ENCODE measurements around the gene PTRHD1.

PTRHD1 gene

GRCh38 chr2:24820598-24821432 is 27.6 kb upstream of the PTRHD1 start:
- Histone ChIP-seq H3K4me3 (ENCODE audit: low read length in 2 of 2) (no peak overlapping the region), H3K27ac (ENCODE audit: low read length) (no peak overlapping the region), H3K4me1 (ENCODE audit: control insufficient read depth, insufficient read depth, low read length) (no peaks in the 10 kb centered on the region), H3K27me3 (ENCODE audit: control insufficient read depth in 1 of 2, insufficient read depth in 2 of 2, low read length in 2 of 2) (no peaks in the 10 kb centered on the region), H3K9me3 (ENCODE audit: control insufficient read depth in 2 of 2, low read length in 2 of 2) (no peaks in the 10 kb centered on the region), H3K36me3 (ENCODE audit: control insufficient read depth in 2 of 2, insufficient read depth in 2 of 2, low read length in 2 of 2) (peaks cover 3 to 12% of the 10 kb centered on the region in 2 donors), H3K9ac (ENCODE audit: low read length in 2 of 2) (no peak overlapping the region)

DNA sequence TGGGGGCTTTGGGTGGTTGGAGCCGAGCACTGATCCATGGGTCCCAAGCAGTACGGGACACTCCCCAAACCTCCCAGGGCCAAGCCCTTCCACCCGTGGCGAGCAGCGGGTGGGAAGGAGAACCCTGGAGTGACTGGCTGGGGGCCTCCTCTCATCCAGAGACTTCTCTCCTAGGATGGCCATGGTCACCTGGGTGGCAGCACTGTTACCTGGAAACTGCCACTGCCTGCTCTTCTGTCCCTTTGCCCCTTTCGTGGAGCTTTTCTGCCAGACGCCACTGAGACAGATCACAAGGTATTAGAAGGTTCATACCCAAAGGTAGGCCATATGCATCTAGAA is 27.0 kb upstream of the PTRHD1 start:
- H3K4me1 ChIP-seq (ENCODE audit: control insufficient read depth, insufficient read depth, low read length), result no peaks in the 10 kb centered on the region
- H3K27ac ChIP-seq (ENCODE audit: low read length), result no peak overlapping the region
- H3K36me3 ChIP-seq (ENCODE audit: control insufficient read depth in 2 of 2, insufficient read depth in 2 of 2, low read length in 2 of 2), result peaks cover 3 to 13% of the 10 kb centered on the region in 2 donors
- no peak overlapping the region for H3K9ac ChIP-seq (ENCODE audit: low read length in 2 of 2)
- no peak overlapping the region for H3K4me3 ChIP-seq (ENCODE audit: low read length in 2 of 2)
- H3K27me3 ChIP-seq (ENCODE audit: control insufficient read depth in 1 of 2, insufficient read depth in 2 of 2, low read length in 2 of 2), result no peaks in the 10 kb centered on the region
- no peaks in the 10 kb centered on the region for H3K9me3 ChIP-seq (ENCODE audit: control insufficient read depth in 2 of 2, low read length in 2 of 2)

- Histone ChIP-seq H3K9ac (ENCODE audit: low read length in 2 of 2) (no peak overlapping the region), H3K9me3 (ENCODE audit: control insufficient read depth in 2 of 2, low read length in 2 of 2) (no peaks in the 10 kb centered on the region), H3K27ac (ENCODE audit: low read length) (no peak overlapping the region), H3K36me3 (ENCODE audit: control insufficient read depth in 2 of 2, insufficient read depth in 2 of 2, low read length in 2 of 2) (peaks cover 3 to 13% of the 10 kb centered on the region in 2 donors), H3K27me3 (ENCODE audit: control insufficient read depth in 1 of 2, insufficient read depth in 2 of 2, low read length in 2 of 2) (no peaks in the 10 kb centered on the region), H3K4me1 (ENCODE audit: control insufficient read depth, insufficient read depth, low read length) (no peaks in the 10 kb centered on the region), H3K4me3 (ENCODE audit: low read length in 2 of 2) (no peak overlapping the region)
These were observed 26.4 kb upstream of the PTRHD1 start for GRCh38 chr2:24819442-24820174.

GRCh38 chr2:24818721-24819167 is 25.6 kb upstream of the PTRHD1 start:
- no peaks in the 10 kb centered on the region for H3K9me3 ChIP-seq (ENCODE audit: control insufficient read depth in 2 of 2, low read length in 2 of 2)
- no peak overlapping the region for H3K9ac ChIP-seq (ENCODE audit: low read length in 2 of 2)
- H3K27ac ChIP-seq (ENCODE audit: low read length), result no peak overlapping the region
- no peak overlapping the region for H3K4me3 ChIP-seq (ENCODE audit: low read length in 2 of 2)
- no peaks in the 10 kb centered on the region for H3K4me1 ChIP-seq (ENCODE audit: control insufficient read depth, insufficient read depth, low read length)
- peaks cover 3 to 13% of the 10 kb centered on the region in 2 donors for H3K36me3 ChIP-seq (ENCODE audit: control insufficient read depth in 2 of 2, insufficient read depth in 2 of 2, low read length in 2 of 2)
- H3K27me3 ChIP-seq (ENCODE audit: control insufficient read depth in 1 of 2, insufficient read depth in 2 of 2, low read length in 2 of 2), result no peaks in the 10 kb centered on the region

- no peak overlapping the region for H3K4me3 ChIP-seq (ENCODE audit: low read length in 2 of 2)
- H3K4me1 ChIP-seq (ENCODE audit: control insufficient read depth, insufficient read depth, low read length), result no peaks in the 10 kb centered on the region
- no peaks in the 10 kb centered on the region for H3K9me3 ChIP-seq (ENCODE audit: control insufficient read depth in 2 of 2, low read length in 2 of 2)
- H3K27ac ChIP-seq (ENCODE audit: low read length), result no peak overlapping the region
- H3K27me3 ChIP-seq (ENCODE audit: control insufficient read depth in 1 of 2, insufficient read depth in 2 of 2, low read length in 2 of 2), result no peaks in the 10 kb centered on the region
- no peak overlapping the region for H3K9ac ChIP-seq (ENCODE audit: low read length in 2 of 2)
- peaks cover 3 to 13% of the 10 kb centered on the region in 2 donors for H3K36me3 ChIP-seq (ENCODE audit: control insufficient read depth in 2 of 2, insufficient read depth in 2 of 2, low read length in 2 of 2)
These were observed 23.7 kb upstream of the PTRHD1 start for GRCh38 chr2:24816884-24817283.

- H3K36me3 ChIP-seq (ENCODE audit: control insufficient read depth in 2 of 2, insufficient read depth in 2 of 2, low read length in 2 of 2), result peaks cover 3 to 13% of the 10 kb centered on the region in 2 donors
- no peak overlapping the region for H3K9ac ChIP-seq (ENCODE audit: low read length in 2 of 2)
- H3K4me3 ChIP-seq (ENCODE audit: low read length in 2 of 2), result no peak overlapping the region
- no peaks in the 10 kb centered on the region for H3K9me3 ChIP-seq (ENCODE audit: control insufficient read depth in 2 of 2, low read length in 2 of 2)
- no peaks in the 10 kb centered on the region for H3K4me1 ChIP-seq (ENCODE audit: control insufficient read depth, insufficient read depth, low read length)
- H3K27ac ChIP-seq (ENCODE audit: low read length), result no peak overlapping the region
- H3K27me3 ChIP-seq (ENCODE audit: control insufficient read depth in 1 of 2, insufficient read depth in 2 of 2, low read length in 2 of 2), result no peaks in the 10 kb centered on the region
These were observed 23.2 kb upstream of the PTRHD1 start for GRCh38 chr2:24816404-24816803.

DNA sequence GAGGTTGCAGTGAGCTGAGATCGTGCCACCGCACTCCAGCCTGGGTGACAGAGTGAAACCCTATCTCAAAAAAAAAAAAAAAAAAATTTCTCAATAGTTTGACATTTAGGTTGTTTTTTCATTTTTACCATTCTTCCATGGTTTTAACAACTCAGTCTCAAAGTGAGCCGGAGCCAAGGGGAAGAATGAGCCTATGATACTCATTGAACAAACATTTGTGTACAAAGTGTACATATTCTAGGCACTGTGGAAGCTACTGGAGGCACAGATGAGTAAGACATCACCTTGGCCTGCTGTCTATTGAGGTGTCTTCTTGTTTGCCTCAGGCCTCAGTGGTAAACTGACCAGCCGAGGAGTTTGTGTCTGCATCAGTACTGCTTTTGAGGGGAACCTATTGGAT is 22.0 kb upstream of the PTRHD1 start:
- H3K4me1 ChIP-seq (ENCODE audit: control insufficient read depth, insufficient read depth, low read length), result no peaks in the 10 kb centered on the region
- no peak overlapping the region for H3K4me3 ChIP-seq (ENCODE audit: low read length in 2 of 2)
- no peak overlapping the region for H3K9ac ChIP-seq (ENCODE audit: low read length in 2 of 2)
- no peaks in the 10 kb centered on the region for H3K9me3 ChIP-seq (ENCODE audit: control insufficient read depth in 2 of 2, low read length in 2 of 2)
- no peaks in the 10 kb centered on the region for H3K27me3 ChIP-seq (ENCODE audit: control insufficient read depth in 1 of 2, insufficient read depth in 2 of 2, low read length in 2 of 2)
- H3K36me3 ChIP-seq (ENCODE audit: control insufficient read depth in 2 of 2, insufficient read depth in 2 of 2, low read length in 2 of 2), result peaks cover 0 to 7% of the 10 kb centered on the region in 2 donors
- H3K27ac ChIP-seq (ENCODE audit: low read length), result no peak overlapping the region

DNA sequence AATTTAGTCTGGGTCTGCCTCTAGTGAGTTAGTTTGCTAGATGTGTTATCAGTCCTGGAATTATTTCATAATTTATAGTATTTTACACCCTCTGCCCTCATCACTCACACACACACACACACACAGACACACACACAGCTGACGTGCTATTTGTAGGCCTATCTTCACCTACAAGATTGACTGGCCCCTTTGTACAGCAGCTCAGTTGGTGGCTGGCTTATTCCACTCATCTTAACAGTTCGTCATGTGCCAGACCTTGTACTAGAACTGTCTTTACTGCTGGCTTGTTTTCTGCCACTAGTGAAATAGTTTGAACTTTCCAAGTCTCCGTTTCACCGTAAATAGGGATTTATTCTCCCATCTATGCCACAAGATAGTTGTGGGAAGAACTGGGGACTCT is 21.3 kb upstream of the PTRHD1 start:
- Histone ChIP-seq H3K27ac (ENCODE audit: low read length) (no peak overlapping the region), H3K4me1 (ENCODE audit: control insufficient read depth, insufficient read depth, low read length) (no peaks in the 10 kb centered on the region), H3K4me3 (ENCODE audit: low read length in 2 of 2) (no peak overlapping the region), H3K27me3 (ENCODE audit: control insufficient read depth in 1 of 2, insufficient read depth in 2 of 2, low read length in 2 of 2) (no peaks in the 10 kb centered on the region), H3K9me3 (ENCODE audit: control insufficient read depth in 2 of 2, low read length in 2 of 2) (no peaks in the 10 kb centered on the region), H3K36me3 (ENCODE audit: control insufficient read depth in 2 of 2, insufficient read depth in 2 of 2, low read length in 2 of 2) (peaks cover 0 to 7% of the 10 kb centered on the region in 2 donors), H3K9ac (ENCODE audit: low read length in 2 of 2) (no peak overlapping the region)

DNA sequence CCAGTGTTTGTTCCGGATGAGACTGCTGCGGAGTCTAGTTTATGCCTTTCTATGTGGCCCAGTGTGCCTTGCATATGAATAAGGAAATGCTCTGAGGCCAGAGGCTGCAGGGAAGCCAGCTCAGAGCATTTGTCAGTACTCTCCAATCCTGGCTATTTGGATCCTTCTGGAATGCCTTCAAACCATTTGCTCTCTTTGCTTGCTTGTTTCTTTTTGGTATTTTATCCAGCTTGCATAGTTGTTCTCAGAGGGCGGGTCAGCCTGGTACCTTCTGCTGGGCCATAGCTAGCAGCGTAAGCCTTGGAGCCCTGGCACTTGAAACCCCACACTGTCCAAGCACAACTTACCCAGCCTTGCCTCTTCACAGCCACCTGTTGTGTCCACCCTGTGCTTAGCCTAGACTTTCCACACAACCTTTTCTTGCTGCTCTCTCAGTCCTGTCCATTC is 20.5 kb upstream of the PTRHD1 start:
- Histone ChIP-seq H3K36me3 (ENCODE audit: control insufficient read depth in 2 of 2, insufficient read depth in 2 of 2, low read length in 2 of 2) (peaks cover 0 to 7% of the 10 kb centered on the region in 2 donors), H3K27me3 (ENCODE audit: control insufficient read depth in 1 of 2, insufficient read depth in 2 of 2, low read length in 2 of 2) (no peaks in the 10 kb centered on the region), H3K4me3 (ENCODE audit: low read length in 2 of 2) (no peak overlapping the region), H3K4me1 (ENCODE audit: control insufficient read depth, insufficient read depth, low read length) (no peaks in the 10 kb centered on the region), H3K9ac (ENCODE audit: low read length in 2 of 2) (no peak overlapping the region), H3K27ac (ENCODE audit: low read length) (no peak overlapping the region), H3K9me3 (ENCODE audit: control insufficient read depth in 2 of 2, low read length in 2 of 2) (no peaks in the 10 kb centered on the region)

DNA sequence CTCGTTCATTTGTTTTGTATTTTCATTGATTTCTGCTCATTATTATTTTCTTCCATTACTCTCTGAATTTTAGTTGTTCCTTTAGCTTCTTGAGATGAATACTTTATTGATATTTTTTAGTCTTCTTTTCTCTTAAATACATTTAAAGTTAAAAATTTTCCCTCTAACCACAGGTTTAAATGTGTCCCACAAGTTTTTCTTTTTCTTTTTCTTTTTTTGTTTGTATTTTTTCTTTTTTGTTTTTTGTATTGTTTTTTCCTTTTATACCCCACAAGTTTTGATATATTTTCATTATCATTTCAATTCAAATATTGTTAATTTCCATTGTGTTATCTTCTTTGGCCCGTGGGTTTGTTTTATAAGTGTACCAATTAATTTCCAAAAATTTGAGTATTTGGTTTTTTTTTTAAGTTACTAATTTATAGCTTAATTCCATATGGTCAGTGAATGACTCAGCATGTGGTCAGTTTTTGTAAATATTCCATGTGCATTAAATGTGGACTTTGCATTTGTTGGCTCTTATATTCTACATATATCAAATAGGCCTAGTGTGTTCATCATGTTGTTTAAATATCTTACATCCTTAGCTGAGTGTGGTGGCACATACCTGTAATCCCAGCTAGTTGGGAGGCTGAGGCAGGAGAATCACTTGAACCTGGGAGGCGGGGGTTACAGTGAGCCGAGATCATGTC is 16.3 kb upstream of the PTRHD1 start:
- Histone ChIP-seq H3K36me3 (ENCODE audit: control insufficient read depth in 2 of 2, insufficient read depth in 2 of 2, low read length in 2 of 2) (no peaks in the 10 kb centered on the region), H3K4me3 (ENCODE audit: low read length in 2 of 2) (no peak overlapping the region), H3K27me3 (ENCODE audit: control insufficient read depth in 1 of 2, insufficient read depth in 2 of 2, low read length in 2 of 2) (no peaks in the 10 kb centered on the region), H3K4me1 (ENCODE audit: control insufficient read depth, insufficient read depth, low read length) (no peaks in the 10 kb centered on the region), H3K9me3 (ENCODE audit: control insufficient read depth in 2 of 2, low read length in 2 of 2) (no peaks in the 10 kb centered on the region), H3K9ac (ENCODE audit: low read length in 2 of 2) (no peak overlapping the region), H3K27ac (ENCODE audit: low read length) (no peak overlapping the region)

All from stomach smooth muscle (tissue), 2 donors.